G401.6 (cell line): Measurements from ENCODE around the gene CAMTA1.

Experiments
- FAIRE-seq: peaks from 2 replicates; lab custom pipeline; 2012; peaks lifted over from hg19 to GRCh38; lab: Jason Lieb, UNC

CAMTA1 gene

GRCh38 chr1:7006996-7007871 is 222.0 kb downstream of the CAMTA1 start:
- no peak for FAIRE-seq

GRCh38 chr1:7007902-7008301 is 222.6 kb downstream of the CAMTA1 start:
- FAIRE-seq = no peak

GRCh38 chr1:7008331-7008730 is 223.1 kb downstream of the CAMTA1 start:
- no peak for FAIRE-seq

GRCh38 chr1:7008975-7009740 is 223.9 kb downstream of the CAMTA1 start:
- no peak for FAIRE-seq

- FAIRE-seq = no peak
Measured at GRCh38 chr1:7009741-7010525, 224.7 kb downstream of the CAMTA1 start.

- FAIRE-seq = no peak
Measured at GRCh38 chr1:7010534-7011200, 225.4 kb downstream of the CAMTA1 start.

- FAIRE-seq = no peak
Measured at GRCh38 chr1:7011826-7012225, 226.6 kb downstream of the CAMTA1 start.

- FAIRE-seq = no peak
Measured at GRCh38 chr1:7012461-7012924, 227.2 kb downstream of the CAMTA1 start.

GRCh38 chr1:7013833-7014639 is 228.8 kb downstream of the CAMTA1 start:
- FAIRE-seq = no peak

- FAIRE-seq = no peak
Measured at GRCh38 chr1:7014640-7014930, 229.3 kb downstream of the CAMTA1 start.

- no peak for FAIRE-seq
Measured at GRCh38 chr1:7015022-7015421, 229.8 kb downstream of the CAMTA1 start.

- FAIRE-seq = no peak
Measured at GRCh38 chr1:7018351-7018750, 233.1 kb downstream of the CAMTA1 start.

GRCh38 chr1:7018826-7019225 is 233.6 kb downstream of the CAMTA1 start:
- no peak for FAIRE-seq

GRCh38 chr1:7019510-7019909 is 234.3 kb downstream of the CAMTA1 start:
- no peak for FAIRE-seq

- no peak for FAIRE-seq
Measured at GRCh38 chr1:7022058-7022457, 236.8 kb downstream of the CAMTA1 start.

GRCh38 chr1:7025013-7025412 is 239.8 kb downstream of the CAMTA1 start:
- FAIRE-seq = no peak

- FAIRE-seq = no peak
Measured at GRCh38 chr1:7026169-7026568, 240.9 kb downstream of the CAMTA1 start.

- no peak for FAIRE-seq
Measured at GRCh38 chr1:7032992-7033391, 247.7 kb downstream of the CAMTA1 start.

GRCh38 chr1:7036386-7036785 is 251.1 kb downstream of the CAMTA1 start:
- FAIRE-seq = no peak

GRCh38 chr1:7039590-7040220 is 254.5 kb downstream of the CAMTA1 start:
- FAIRE-seq = no peak
